GM18867 (cell line): ENCODE data around the gene COL11A1.
"Not testable (repeated sequence)": the region's sequence is repeated elsewhere in the genome, so short reads cannot be mapped to it uniquely, and the experiment has no call there.

Experiments used
- ATAC-seq: cut with Tn5 transposase; IDR thresholded peaks from one replicate; pipeline ENCODE4 v1.9.1; 2021; ENCODE audit warnings: mild to moderate bottlenecking, moderate library complexity; ENCODE audit not compliant: unreplicated experiment

The COL11A1 gene

GRCh38 chr1:103084181-103084580 is 24.1 kb downstream of the COL11A1 start:
- no peak for ATAC-seq

GRCh38 chr1:103075316-103076000 is 32.9 kb downstream of the COL11A1 start:
- ATAC-seq = no peak

GRCh38 chr1:103074224-103074623 is 34.1 kb downstream of the COL11A1 start:
- ATAC-seq = no peak

GRCh38 chr1:103069201-103069600 is 39.1 kb downstream of the COL11A1 start:
- ATAC-seq = no peak

- no peak for ATAC-seq
These were observed 44.4 kb downstream of the COL11A1 start for GRCh38 chr1:103063921-103064320.

- no peak for ATAC-seq
These were observed 49.9 kb downstream of the COL11A1 start for GRCh38 chr1:103058391-103058790.

GRCh38 chr1:103056423-103056822 is 51.9 kb downstream of the COL11A1 start:
- ATAC-seq = no peak

- not testable (repeated sequence) for ATAC-seq
These were observed 80.2 kb downstream of the COL11A1 start for GRCh38 chr1:103028110-103028509.

GRCh38 chr1:103025858-103026409 is 82.4 kb downstream of the COL11A1 start:
- ATAC-seq = no peak

GRCh38 chr1:103024051-103024450 is 84.3 kb downstream of the COL11A1 start:
- no peak for ATAC-seq

- ATAC-seq = no peak
These were observed 106.3 kb downstream of the COL11A1 start for GRCh38 chr1:103002005-103002404.

GRCh38 chr1:102978874-102979273 is 129.4 kb downstream of the COL11A1 start:
- ATAC-seq = no peak

GRCh38 chr1:102977292-102977691 is 131.0 kb downstream of the COL11A1 start:
- no peak for ATAC-seq

- ATAC-seq = peak; percentile 76
These were observed 137.7 kb downstream of the COL11A1 start for GRCh38 chr1:102970496-102971078.

GRCh38 chr1:102967786-102968185 is 140.5 kb downstream of the COL11A1 start:
- ATAC-seq = no peak

GRCh38 chr1:102961549-102961948 is 146.8 kb downstream of the COL11A1 start:
- no peak for ATAC-seq

GRCh38 chr1:102954576-102954975 is 153.7 kb downstream of the COL11A1 start:
- no peak for ATAC-seq

- ATAC-seq = no peak
These were observed 155.9 kb downstream of the COL11A1 start for GRCh38 chr1:102952400-102952799.

GRCh38 chr1:102942324-102942723 is 166.0 kb downstream of the COL11A1 start:
- no peak for ATAC-seq

GRCh38 chr1:102941366-102941947 is 166.9 kb downstream of the COL11A1 start:
- ATAC-seq = no peak

GRCh38 chr1:102937401-102937800 is 170.9 kb downstream of the COL11A1 start:
- ATAC-seq = no peak

GRCh38 chr1:102933362-102933761 is 175.0 kb downstream of the COL11A1 start:
- ATAC-seq = not testable (repeated sequence)
